HG02981 (cell line): ENCODE measurements around the gene CREB5.

Experiments
- ATAC-seq: cut with Tn5 transposase; IDR thresholded peaks from one replicate; pipeline ENCODE4 v1.9.1; 2021; ENCODE audit warnings: mild to moderate bottlenecking, moderate library complexity; ENCODE audit not compliant: unreplicated experiment

CREB5 gene

GRCh38 chr7:28700790-28701203, 288.5 kb downstream of the CREB5 start:
- no peak for ATAC-seq

- no peak for ATAC-seq
Measured at GRCh38 chr7:28701731-28702130, 289.4 kb downstream of the CREB5 start.

- ATAC-seq, result no peak
Measured at GRCh38 chr7:28702171-28702570, 289.9 kb downstream of the CREB5 start.

- no peak for ATAC-seq
Measured at GRCh38 chr7:28703037-28703765, 290.9 kb downstream of the CREB5 start.

- no peak for ATAC-seq
Measured at GRCh38 chr7:28704706-28705105, 292.4 kb downstream of the CREB5 start.

- peak; percentile 90 for ATAC-seq
Measured at GRCh38 chr7:28705350-28705749, 293.0 kb downstream of the CREB5 start.

GRCh38 chr7:28706584-28706983, 294.3 kb downstream of the CREB5 start:
- no peak for ATAC-seq

- ATAC-seq, result no peak
Measured at GRCh38 chr7:28707291-28707690, 295.0 kb downstream of the CREB5 start.

- ATAC-seq, result no peak
Measured at GRCh38 chr7:28708033-28708951, 296.0 kb downstream of the CREB5 start.

GRCh38 chr7:28709748-28710147, 297.4 kb downstream of the CREB5 start:
- no peak for ATAC-seq

GRCh38 chr7:28711114-28711513, 298.8 kb downstream of the CREB5 start:
- ATAC-seq, result no peak

GRCh38 chr7:28714459-28715120, 302.3 kb downstream of the CREB5 start:
- ATAC-seq, result no peak

GRCh38 chr7:28717445-28718054, 305.2 kb downstream of the CREB5 start:
- no peak for ATAC-seq

GRCh38 chr7:28718055-28718481, 305.8 kb downstream of the CREB5 start:
- ATAC-seq, result no peak

GRCh38 chr7:28718545-28718944, 306.2 kb downstream of the CREB5 start:
- no peak for ATAC-seq

GRCh38 chr7:28722684-28723083, 310.4 kb downstream of the CREB5 start:
- ATAC-seq, result no peak

GRCh38 chr7:28723336-28723735, 311.0 kb downstream of the CREB5 start:
- no peak for ATAC-seq

GRCh38 chr7:28724563-28724962, 312.2 kb downstream of the CREB5 start:
- ATAC-seq, result no peak

- ATAC-seq, result no peak
Measured at GRCh38 chr7:28725045-28725642, 312.8 kb downstream of the CREB5 start.

- ATAC-seq, result no peak
Measured at GRCh38 chr7:28725911-28726310, 313.6 kb downstream of the CREB5 start.

GRCh38 chr7:28726555-28726954, 314.2 kb downstream of the CREB5 start:
- ATAC-seq, result no peak
